Activated CD8-positive, alpha-beta T cell treated with anti-CD3 and anti-CD28 coated beads for 36 hours (primary cell): Measurements from ENCODE around the gene PLD1. TPM values are rescaled to one million over a fixed set of nuclear protein-coding genes. Genes with fewer than 3 reads are reported as not detected.

Source experiments
- ATAC-seq: fragments of 200-7000 bp; cut with Tn5 transposase; one replicate; pipeline ENCODE4 v1.10.0; 2021; ENCODE audit warnings: mild to moderate bottlenecking, moderate library complexity
- CTCF ChIA-PET: fragments of 350-600 bp; sonication (Branson Sonifier 250); formaldehyde crosslinking; loops from one replicate; lab custom pipeline; 2021; ENCODE audit warnings: antibody characterized with exemption; lab: Charles Lee
- POLR2A ChIA-PET: fragments of 350-600 bp; sonication (Branson Sonifier 250); formaldehyde crosslinking; loops from one replicate; lab custom pipeline; 2021; ENCODE audit warnings: antibody characterized with exemption; lab: Charles Lee
- DNase-seq: peaks from one replicate; pipeline ENCODE4 v3.0.0-alpha.2; 2020
- H3K27ac Mint-ChIP-seq: one replicate; pipeline ENCODE4 v1.8.0; 2021; ENCODE audit warnings: mild to moderate bottlenecking, mixed read lengths
- H3K27me3 Mint-ChIP-seq: one replicate; pipeline ENCODE4 v1.8.0; 2021; ENCODE audit warnings: mixed read lengths
- H3K36me3 Mint-ChIP-seq: one replicate; pipeline ENCODE4 v1.8.0; 2021; ENCODE audit warnings: low read depth, mixed read lengths
- H3K4me1 Mint-ChIP-seq: one replicate; pipeline ENCODE4 v1.8.0; 2021; ENCODE audit warnings: low read depth, mixed read lengths
- H3K4me3 Mint-ChIP-seq: one replicate; pipeline ENCODE4 v1.8.0; 2021; ENCODE audit warnings: mild to moderate bottlenecking, moderate library complexity, mixed read lengths
- H3K9me3 Mint-ChIP-seq: one replicate; pipeline ENCODE4 v1.8.0; 2021; ENCODE audit warnings: mixed read lengths
- CTCF ChIP-seq: fragments of 200-600 bp; IDR thresholded peaks from one replicate; pipeline ENCODE4 v1.8.0; 2022; ENCODE audit warnings: antibody characterized with exemption, mild to moderate bottlenecking
- intact Hi-C: fragments of 100-400 bp; cut with micrococcal nuclease; formaldehyde crosslinking; loops from one replicate; pipeline ENCODE4 v1.10.0; 2022
- total RNA-seq, 2 experiments: library from RNA; stranded (reverse); gene quantifications; one replicate each; pipeline ENCODE4 v1.2.3, GENCODE V29; 2021

Gene PLD1
- total RNA-seq, 2 experiments from 2014 or later: 0.86 to 1.2 TPM

- peaks cover 9% of the 10 kb centered on the region for H3K27me3 Mint-ChIP-seq
- POLR2A ChIA-PET: no interaction called here
Measured at GRCh38 chr3:171757361-171758034, 52.8 kb downstream of the PLD1 start.

DNA sequence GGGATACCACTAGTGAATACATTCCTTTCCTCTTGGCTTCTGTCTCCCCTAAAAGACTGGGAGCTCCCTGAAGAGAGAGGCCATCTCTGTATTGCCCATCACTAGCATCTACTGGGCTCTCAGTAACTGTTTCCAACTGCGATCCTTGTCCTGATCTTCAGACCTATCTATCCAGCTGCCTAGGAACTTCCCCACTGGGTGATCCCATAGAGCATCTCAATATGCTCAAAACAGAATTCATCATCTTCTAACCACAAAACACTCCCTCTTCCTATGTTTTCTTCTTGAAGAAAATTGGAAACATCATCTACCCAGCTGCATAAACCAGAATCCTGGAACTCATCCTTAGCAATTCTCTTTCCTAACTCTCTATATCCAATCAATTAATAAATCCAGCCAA is 54.6 kb downstream of the PLD1 start:
- no peak overlapping the region for H3K27ac Mint-ChIP-seq
- no peaks in the 10 kb centered on the region for H3K36me3 Mint-ChIP-seq
- no peak overlapping the region for H3K4me3 Mint-ChIP-seq
- no peaks in the 10 kb centered on the region for H3K4me1 Mint-ChIP-seq
- no peak for DNase-seq
- ChIA-PET POLR2A (interaction anchor here (0.9 kb wide), 1 partner anchor 17 kb away, joined by 4 read pairs; no protein-coding TSS in a partner anchor), CTCF (no interaction called here)
- ATAC-seq: no peak
- H3K27me3 Mint-ChIP-seq: peaks cover 7% of the 10 kb centered on the region
- no peaks in the 10 kb centered on the region for H3K9me3 Mint-ChIP-seq
- no peak for TF ChIP-seq CTCF
- intact Hi-C loops: no loop called here

More at GRCh38 chr3:171757361-171758034, 52.8 kb downstream of the PLD1 start:
- intact Hi-C loops: no loop called here
- Mint-ChIP-seq H3K9me3 (no peaks in the 10 kb centered on the region), H3K4me1 (no peaks in the 10 kb centered on the region), H3K36me3 (no peaks in the 10 kb centered on the region), H3K4me3 (no peak overlapping the region), H3K27ac (no peak overlapping the region)
- ATAC-seq: no peak
- CTCF ChIA-PET: interaction anchor here (1.1 to 3.5 kb wide), 4 partner anchors 8 to 96 kb away, joined by 3 to 18 read pairs (median 6); no protein-coding TSS in a partner anchor
- no peak for TF ChIP-seq CTCF
- DNase-seq: no peak

- POLR2A ChIA-PET: no interaction called here
- DNase-seq (no peak), ATAC-seq (no peak)
- Mint-ChIP-seq H3K9me3 (no peaks in the 10 kb centered on the region), H3K4me1 (no peaks in the 10 kb centered on the region), H3K27ac (no peak overlapping the region), H3K36me3 (no peaks in the 10 kb centered on the region), H3K27me3 (peaks cover 8% of the 10 kb centered on the region), H3K4me3 (no peak overlapping the region)
- CTCF ChIA-PET: interaction anchor here (1.0 kb wide), 1 partner anchor 18 kb away, joined by 4 read pairs; no protein-coding TSS in a partner anchor
- no peak for TF ChIP-seq CTCF
- intact Hi-C loops: no loop called here
Measured at GRCh38 chr3:171755015-171755589, 55.2 kb downstream of the PLD1 start.

DNA sequence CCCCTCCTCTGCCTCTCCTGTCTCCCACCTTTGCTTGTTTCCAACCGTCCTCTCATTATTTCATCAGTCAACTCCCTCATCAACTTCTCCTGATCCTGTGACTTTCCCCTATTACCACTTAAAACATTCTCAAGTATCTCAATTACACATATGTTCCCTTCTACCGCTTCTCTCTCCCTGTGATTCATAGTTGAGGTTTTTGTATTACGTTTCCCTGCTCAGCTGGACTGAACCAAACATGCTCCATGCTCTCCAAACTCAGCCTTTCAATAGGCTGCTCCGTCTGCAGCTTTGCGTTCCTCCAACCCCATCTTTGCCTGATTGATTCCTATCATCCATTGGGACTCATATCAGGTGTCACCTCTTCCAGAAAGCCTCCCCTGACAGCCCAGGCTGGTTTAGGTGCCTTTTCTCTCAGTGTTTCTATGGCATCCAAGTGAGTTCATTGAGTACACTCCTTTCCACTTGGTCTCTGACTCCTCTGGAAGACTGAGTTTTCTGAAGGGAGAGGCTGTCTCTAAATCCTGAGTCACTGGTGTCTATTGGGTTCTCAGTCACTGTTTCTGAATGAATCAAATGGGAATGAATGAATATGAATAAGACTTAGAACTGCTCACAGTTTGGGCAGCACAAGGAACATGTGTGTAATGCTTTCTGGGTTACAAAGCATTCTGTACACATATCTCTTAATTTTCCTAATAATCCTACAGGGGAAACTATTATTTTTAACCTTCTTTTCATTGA is 56.4 kb downstream of the PLD1 start:
- H3K4me1 Mint-ChIP-seq: no peaks in the 10 kb centered on the region
- CTCF ChIA-PET: interaction anchor here (0.7 kb wide), 1 partner anchor 11 kb away, joined by 3 read pairs; no protein-coding TSS in a partner anchor
- no peaks in the 10 kb centered on the region for H3K36me3 Mint-ChIP-seq
- ATAC-seq (peak; percentile 27), DNase-seq (no peak)
- intact Hi-C loops: no loop called here
- POLR2A ChIA-PET: no interaction called here
- no peak for TF ChIP-seq CTCF
- no peaks in the 10 kb centered on the region for H3K9me3 Mint-ChIP-seq
- H3K4me3 Mint-ChIP-seq: no peak overlapping the region
- H3K27ac Mint-ChIP-seq: no peak overlapping the region
- H3K27me3 Mint-ChIP-seq: peaks cover 12% of the 10 kb centered on the region
